ENCODE measurements around the gene COMMD3. TPM values are rescaled to one million over a fixed set of nuclear protein-coding genes. Genes with fewer than 3 reads are reported as not detected.

Gene COMMD3
- total RNA-seq, 1 experiment from 2014 or later: 2.4 TPM

DNA sequence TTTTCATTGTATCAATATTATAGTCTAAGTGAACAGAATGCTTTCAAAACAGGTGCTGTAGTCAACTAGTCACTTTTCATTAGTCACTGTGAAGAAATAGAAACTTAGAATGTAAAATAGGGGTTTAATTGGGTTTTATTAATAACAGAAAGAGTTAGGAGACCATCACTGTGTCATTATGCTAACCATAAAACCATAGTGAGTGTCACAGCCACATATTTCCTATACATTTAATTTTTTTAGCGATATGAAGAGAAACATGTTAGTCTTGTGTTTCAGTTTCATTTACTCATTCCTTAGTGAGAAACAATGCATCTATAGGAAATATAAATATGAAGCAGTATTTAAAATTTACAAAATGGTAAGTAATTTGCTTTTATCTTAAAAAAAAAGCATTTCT, 51.3 kb downstream of the COMMD3 start:
- Mint-ChIP-seq H3K36me3 (ENCODE audit: insufficient read depth in 1 of 3, low read depth in 3 of 3) (no peaks in the 10 kb centered on the region), H3K4me1 (no peaks in the 10 kb centered on the region), H3K9me3 (no peaks in the 10 kb centered on the region), H3K4me3 (no peak overlapping the region), H3K27me3 (ENCODE audit: low read depth) (no peaks in the 10 kb centered on the region; the same call in 1 of the 2 replicates), H3K27ac (no peak overlapping the region)
- Histone ChIP-seq H4K91ac (ENCODE audit: insufficient read length, low read depth, low read length) (no peak overlapping the region), H4K8ac (replicated peaks; ENCODE audit: insufficient read length, low read depth, low read length) (no peak overlapping the region), H3K4me2 (ENCODE audit: insufficient read depth, insufficient read length, low read length) (no peak overlapping the region), H3K9ac (ENCODE audit: extremely low read depth, insufficient read length, low read length) (no peak overlapping the region), H3K27me3 (ENCODE audit: insufficient read depth, low read length) (no peaks in the 10 kb centered on the region), H3K4me1 (ENCODE audit: insufficient read depth, low read length) (no peaks in the 10 kb centered on the region), H3K9me3 (ENCODE audit: control insufficient read depth, low read depth, low read length) (no peaks in the 10 kb centered on the region), H3K56ac (ENCODE audit: insufficient read length, low read depth, low read length) (no peak overlapping the region), H4K5ac (ENCODE audit: insufficient read length, low read depth, low read length) (no peak overlapping the region), H3K23me2 (ENCODE audit: insufficient read length, low read depth, low read length, poor library complexity, severe bottlenecking) (no peaks in the 10 kb centered on the region), H3K18ac (ENCODE audit: insufficient read length, low read depth, low read length) (no peak overlapping the region), H3K79me2 (ENCODE audit: insufficient read depth, low read length) (no peaks in the 10 kb centered on the region), H2BK12ac (ENCODE audit: insufficient read length, low read depth, low read length) (no peak overlapping the region), H2BK20ac (ENCODE audit: low read depth, low read length, poor library complexity, severe bottlenecking) (no peak overlapping the region), H2AK5ac (ENCODE audit: insufficient read length, low read length) (no peak overlapping the region), H3T11ph (ENCODE audit: low read length) (no peak overlapping the region), H2BK120ac (ENCODE audit: low read depth, low read length, poor library complexity, severe bottlenecking) (no peak overlapping the region), H2AFZ (ENCODE audit: low read length) (no peak overlapping the region), H2BK15ac (ENCODE audit: low read depth, low read length) (no peak overlapping the region), H3K14ac (ENCODE audit: insufficient read depth, low read length) (no peak overlapping the region), H2BK5ac (ENCODE audit: insufficient read length, low read length) (no peak overlapping the region), H3K27ac (ENCODE audit: insufficient read length, low read depth, low read length) (no peak overlapping the region), H3K4ac (ENCODE audit: low read depth, low read length) (no peak overlapping the region), H3K23ac (ENCODE audit: insufficient read length, low read depth, low read length) (no peak overlapping the region), H3K79me1 (ENCODE audit: insufficient read depth, low read depth, low read length, poor library complexity, severe bottlenecking) (no peaks in the 10 kb centered on the region), H4K20me1 (ENCODE audit: control insufficient read depth, insufficient read depth, insufficient read length) (no peaks in the 10 kb centered on the region)
- TF ChIP-seq, protein P1, sequence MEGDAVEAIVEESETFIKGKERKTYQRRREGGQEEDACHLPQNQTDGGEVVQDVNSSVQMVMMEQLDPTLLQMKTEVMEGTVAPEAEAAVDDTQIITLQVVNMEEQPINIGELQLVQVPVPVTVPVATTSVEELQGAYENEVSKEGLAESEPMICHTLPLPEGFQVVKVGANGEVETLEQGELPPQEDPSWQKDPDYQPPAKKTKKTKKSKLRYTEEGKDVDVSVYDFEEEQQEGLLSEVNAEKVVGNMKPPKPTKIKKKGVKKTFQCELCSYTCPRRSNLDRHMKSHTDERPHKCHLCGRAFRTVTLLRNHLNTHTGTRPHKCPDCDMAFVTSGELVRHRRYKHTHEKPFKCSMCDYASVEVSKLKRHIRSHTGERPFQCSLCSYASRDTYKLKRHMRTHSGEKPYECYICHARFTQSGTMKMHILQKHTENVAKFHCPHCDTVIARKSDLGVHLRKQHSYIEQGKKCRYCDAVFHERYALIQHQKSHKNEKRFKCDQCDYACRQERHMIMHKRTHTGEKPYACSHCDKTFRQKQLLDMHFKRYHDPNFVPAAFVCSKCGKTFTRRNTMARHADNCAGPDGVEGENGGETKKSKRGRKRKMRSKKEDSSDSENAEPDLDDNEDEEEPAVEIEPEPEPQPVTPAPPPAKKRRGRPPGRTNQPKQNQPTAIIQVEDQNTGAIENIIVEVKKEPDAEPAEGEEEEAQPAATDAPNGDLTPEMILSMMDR (conservative IDR thresholded peaks at IDR 0.05): no peak
- DNase-seq: no peak
- WGBS (ENCODE audit: extremely low coverage, insufficient read length, low lambda C conversion rate): no CpG with 5 or more reads among the region's 1 CpG

Data from H9 (cell line).